Left colon (tissue), 2 donors: ENCODE data around the gene FIZ1. TPM values are rescaled to one million over a fixed set of nuclear protein-coding genes. Genes with fewer than 3 reads are reported as not detected.

Source experiments
- ATAC-seq: fragments of 200-7000 bp; cut with Tn5 transposase; one replicate; pipeline ENCODE4 v1.9.1; 2020; ENCODE audit warnings: mild to moderate bottlenecking, moderate library complexity
- DNase-seq, 2 donors: peaks; one replicate each; pipeline ENCODE4 v3.0.0-alpha.2; 2020
- intact Hi-C, 2 donors: fragments of 100-400 bp; cut with DNase I in 1 of 2; cut with micrococcal nuclease in 1 of 2; formaldehyde crosslinking; loops; one replicate each; pipeline versions ENCODE4 v1.11.2 to v1.14.0; 2022; cut with DNase I, micrococcal nuclease
- total RNA-seq, 2 donors: library from RNA; stranded (reverse); fragmentation: NEBNext Ultra II Directional; extraction: Animal tissue kit (Norgen Biotek cat#: 25700); gene quantifications; one replicate each; pipeline ENCODE4 v1.2.1, GENCODE V29; 2021
- donor health status: DM: no; HTN: no; CAD: no.
- donor health status: DM: yes; HTN: yes; CAD: no.

FIZ1 gene
- total RNA-seq, 2 donors from 2014 or later = 14.7 to 15.5 TPM

- ATAC-seq (no peak), DNase-seq (peak in 1 of 2 donors; percentile 19)
- intact Hi-C loops = loop anchor here in 1 of 2 donors (10.0 kb wide), 1 partner anchor 123 kb away; no protein-coding TSS in a partner anchor
Observed at GRCh38 chr19:55637534-55637933, 38.2 kb upstream of the FIZ1 start.

- ATAC-seq (no peak), DNase-seq (no peak)
- intact Hi-C loops = loop anchor here in 1 of 2 donors (10.0 kb wide), 1 partner anchor 122 kb away; no protein-coding TSS in a partner anchor
Observed at GRCh38 chr19:55636723-55637122, 37.4 kb upstream of the FIZ1 start.

- intact Hi-C loops = loop anchor here in 1 of 2 donors (10.0 kb wide), 1 partner anchor 121 kb away; no protein-coding TSS in a partner anchor
- no peak for DNase-seq
- no peak for ATAC-seq
Observed at GRCh38 chr19:55635856-55636440, 36.6 kb upstream of the FIZ1 start.

- intact Hi-C loops = loop anchor here in 1 of 2 donors (10.0 kb wide), 1 partner anchor 121 kb away; no protein-coding TSS in a partner anchor
- DNase-seq = no peak
- peak; percentile 2 for ATAC-seq
Observed at GRCh38 chr19:55635334-55635717, 36.0 kb upstream of the FIZ1 start.

- intact Hi-C loops = loop anchor here in 1 of 2 donors (10.0 kb wide), 1 partner anchor 119 kb away; no protein-coding TSS in a partner anchor
- no peak for ATAC-seq
- no peak for DNase-seq
Observed at GRCh38 chr19:55633861-55634260, 34.5 kb upstream of the FIZ1 start.

GRCh38 chr19:55632463-55632834 is 33.1 kb upstream of the FIZ1 start:
- ATAC-seq = peak; percentile 66
- DNase-seq = peak; percentile 90 to 94
- intact Hi-C loops = loop anchor here in 1 of 2 donors (10.0 kb wide), 1 partner anchor 118 kb away; no protein-coding TSS in a partner anchor

GRCh38 chr19:55626350-55626749 is 27.0 kb upstream of the FIZ1 start:
- no peak for ATAC-seq
- DNase-seq = no peak
- intact Hi-C loops = no loop called here

- DNase-seq (no peak), ATAC-seq (no peak)
- intact Hi-C loops = no loop called here
Observed at GRCh38 chr19:55625004-55625326, 25.6 kb upstream of the FIZ1 start.

- ATAC-seq (peak; percentile 91), DNase-seq (peak; percentile 85 to 94)
- intact Hi-C loops = no loop called here
Observed at GRCh38 chr19:55624109-55625003, 25.0 kb upstream of the FIZ1 start, which contains the start of gene ZNF784. ZNF784 (minus strand) TSS chr19:55624566; CDS start chr19:55624561, 5 bp downstream.

GRCh38 chr19:55623561-55623960 is 24.2 kb upstream of the FIZ1 start:
- intact Hi-C loops = no loop called here
- DNase-seq = no peak
- ATAC-seq = no peak

- ATAC-seq = no peak
- intact Hi-C loops = no loop called here
- no peak for DNase-seq
Observed at GRCh38 chr19:55623130-55623529, 23.8 kb upstream of the FIZ1 start.

- intact Hi-C loops = no loop called here
- DNase-seq = no peak
- no peak for ATAC-seq
Observed at GRCh38 chr19:55622242-55622969, 23.1 kb upstream of the FIZ1 start.

GRCh38 chr19:55621673-55622231 is 22.4 kb upstream of the FIZ1 start:
- intact Hi-C loops = no loop called here
- ATAC-seq (no peak), DNase-seq (peak in 1 of 2 donors; percentile 23)

- no peak for DNase-seq
- intact Hi-C loops = no loop called here
- ATAC-seq = no peak
Observed at GRCh38 chr19:55621205-55621672, 21.9 kb upstream of the FIZ1 start.

- intact Hi-C loops = no loop called here
- DNase-seq (no peak), ATAC-seq (no peak)
Observed at GRCh38 chr19:55620410-55621204, 21.3 kb upstream of the FIZ1 start.

GRCh38 chr19:55619286-55619685 is 20.0 kb upstream of the FIZ1 start:
- intact Hi-C loops = no loop called here
- DNase-seq (no peak), ATAC-seq (no peak)

- DNase-seq (no peak), ATAC-seq (peak; percentile 3)
- intact Hi-C loops = no loop called here
Observed at GRCh38 chr19:55618426-55618825, 19.1 kb upstream of the FIZ1 start.

- intact Hi-C loops = no loop called here
- DNase-seq (no peak), ATAC-seq (no peak)
Observed at GRCh38 chr19:55617426-55617825, 18.1 kb upstream of the FIZ1 start.
